Islet of Langerhans (tissue), 1 donor: ENCODE measurements around the gene ATXN1L.
"Not testable (repeated sequence)": the region's sequence is repeated elsewhere in the genome, so short reads cannot be mapped to it uniquely, and the experiment has no call there.

ENCODE experiments used
- FAIRE-seq: peaks from one replicate; lab custom pipeline; 2011; peaks lifted over from hg19 to GRCh38; lab: Jason Lieb, UNC

Gene ATXN1L

DNA sequence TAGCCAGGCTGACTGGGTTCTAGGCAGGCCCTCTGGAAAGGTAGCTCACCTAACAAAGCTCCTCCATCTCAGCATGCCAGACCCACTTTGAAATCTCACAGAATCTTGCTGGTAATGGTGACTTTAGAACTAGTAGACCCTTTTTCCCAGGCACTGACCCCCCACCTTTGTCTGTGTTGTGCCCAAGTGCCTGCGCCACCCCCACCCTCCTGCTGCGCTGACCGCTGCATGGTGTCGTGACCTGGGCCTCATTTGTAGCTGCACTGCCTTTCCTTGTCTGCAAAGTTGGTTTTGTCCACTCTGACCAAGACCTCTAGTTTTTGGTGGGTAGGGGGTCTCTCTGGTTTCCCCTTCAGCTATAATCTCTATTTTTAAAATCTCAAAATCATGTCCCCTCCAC lies 6.8 kb downstream of the ATXN1L start:
- no peak for FAIRE-seq

DNA sequence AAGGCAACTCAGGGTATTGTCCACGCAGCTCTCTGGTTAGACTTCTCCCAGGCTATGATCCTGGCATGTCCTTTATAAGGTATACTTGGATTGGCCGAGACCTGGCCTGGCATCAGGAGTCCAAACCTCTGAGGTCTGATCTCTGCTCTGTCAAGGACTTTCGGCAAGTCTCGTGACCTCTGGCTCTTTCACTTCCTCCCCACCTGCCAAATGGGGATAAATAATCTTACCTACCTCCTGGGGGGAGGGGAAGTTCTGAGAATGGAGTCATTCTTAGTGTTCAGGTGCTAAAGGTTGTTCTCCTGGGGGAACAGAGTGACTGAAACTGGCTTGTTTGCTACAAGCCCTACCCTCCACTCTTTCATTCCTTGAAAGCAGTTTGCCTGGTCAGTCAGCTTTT lies 7.6 kb downstream of the ATXN1L start:
- no peak for FAIRE-seq

DNA sequence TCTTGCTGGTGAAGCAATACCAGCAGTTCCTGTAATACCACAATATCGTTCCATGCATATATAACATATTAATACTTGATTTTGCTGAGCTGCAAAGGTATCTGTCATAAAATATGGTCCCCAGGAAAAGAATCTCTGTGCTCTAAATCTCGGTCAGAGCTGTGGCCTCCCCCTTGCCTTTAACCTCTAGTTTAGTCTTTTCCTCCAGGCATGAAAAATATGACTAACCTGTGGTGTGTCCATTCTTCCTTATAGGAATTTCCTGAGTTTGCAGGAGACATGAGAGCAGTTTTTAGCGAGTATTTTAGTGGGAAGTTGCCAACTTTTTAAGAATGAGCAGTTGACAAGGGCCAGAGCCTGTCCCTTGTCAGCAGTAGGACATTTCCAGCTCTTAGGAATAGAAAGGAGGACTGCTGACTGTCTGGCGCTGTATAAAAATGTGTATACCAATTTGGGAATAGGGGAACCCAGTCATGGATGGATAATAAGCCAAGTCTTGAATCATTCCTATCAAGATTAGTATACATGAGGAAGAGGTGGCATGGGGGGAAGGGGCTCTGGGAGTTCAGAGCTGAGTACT lies 8.7 kb downstream of the ATXN1L start:
- no peak for FAIRE-seq

DNA sequence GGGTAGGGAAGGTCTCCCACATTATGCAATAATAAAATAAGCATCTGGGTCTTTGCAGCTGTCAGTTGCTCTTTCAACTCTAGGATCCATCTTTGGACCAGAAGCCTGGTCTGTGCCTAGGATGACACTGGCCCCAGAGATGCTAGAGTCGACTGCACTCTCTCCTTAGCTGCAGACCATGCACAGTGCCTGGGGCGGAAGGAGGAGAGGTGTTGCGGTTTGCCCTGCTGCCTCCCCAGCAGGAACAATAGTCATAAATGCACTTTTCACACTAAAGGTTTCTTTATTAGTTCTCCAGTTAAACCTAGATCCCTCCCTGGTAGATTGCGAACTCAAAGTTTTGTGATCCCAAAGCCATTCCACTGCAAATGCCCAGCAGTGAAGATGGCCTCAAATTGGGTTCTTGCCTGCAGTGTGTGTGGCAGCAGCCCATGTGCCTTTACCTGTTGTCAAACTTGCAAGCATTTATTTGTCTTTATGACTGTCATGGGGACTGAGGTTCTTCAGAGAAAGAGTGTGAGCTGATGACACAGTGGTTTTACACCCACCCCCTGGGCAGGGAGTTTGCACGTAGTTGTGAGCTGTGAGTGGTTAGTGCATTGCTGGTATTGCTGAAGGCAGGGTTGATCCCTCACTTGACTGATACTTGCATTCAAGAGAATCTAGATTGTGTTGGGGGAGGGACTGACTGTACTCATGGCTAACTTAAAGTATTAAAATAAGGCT lies 10.3 kb downstream of the ATXN1L start:
- no peak for FAIRE-seq

DNA sequence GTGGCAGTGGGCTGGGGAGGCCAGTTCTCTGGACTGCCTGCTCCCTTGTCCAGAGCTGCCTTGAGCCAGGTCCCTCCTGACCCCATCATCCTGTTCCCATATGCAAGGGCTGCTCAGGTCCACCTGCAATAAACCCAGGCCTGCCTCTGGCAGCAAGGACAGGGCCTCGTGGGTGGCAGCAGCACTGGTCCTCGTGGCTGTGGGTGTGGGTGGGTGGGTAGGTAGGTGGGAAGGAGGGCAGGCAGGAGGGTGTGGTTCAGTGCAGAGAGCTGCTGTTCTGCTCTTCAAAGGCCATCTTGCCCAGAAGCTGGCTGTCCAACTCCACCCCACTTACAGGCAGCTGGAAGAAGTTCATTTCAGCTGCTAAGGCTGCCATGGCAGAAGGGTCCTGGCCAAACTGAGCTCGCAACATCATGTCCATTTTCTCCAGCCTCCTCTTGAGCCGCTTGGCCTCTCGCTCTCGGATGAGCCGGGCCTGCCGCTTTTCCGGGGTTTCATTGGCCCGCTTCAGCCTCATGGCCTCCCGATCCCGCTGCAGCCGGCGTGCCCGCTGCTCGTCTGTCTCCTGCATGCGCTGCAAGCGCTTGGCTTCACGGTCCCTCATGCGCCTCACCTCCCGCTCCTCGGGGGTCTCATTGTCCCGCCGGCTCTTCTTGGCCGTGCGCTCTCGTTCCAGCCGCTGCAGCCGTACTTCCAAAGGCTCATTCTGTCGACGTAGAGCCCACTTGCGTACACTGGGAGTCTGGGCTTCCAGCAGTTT lies 14.2 kb downstream of the ATXN1L start:
- no peak for FAIRE-seq

DNA sequence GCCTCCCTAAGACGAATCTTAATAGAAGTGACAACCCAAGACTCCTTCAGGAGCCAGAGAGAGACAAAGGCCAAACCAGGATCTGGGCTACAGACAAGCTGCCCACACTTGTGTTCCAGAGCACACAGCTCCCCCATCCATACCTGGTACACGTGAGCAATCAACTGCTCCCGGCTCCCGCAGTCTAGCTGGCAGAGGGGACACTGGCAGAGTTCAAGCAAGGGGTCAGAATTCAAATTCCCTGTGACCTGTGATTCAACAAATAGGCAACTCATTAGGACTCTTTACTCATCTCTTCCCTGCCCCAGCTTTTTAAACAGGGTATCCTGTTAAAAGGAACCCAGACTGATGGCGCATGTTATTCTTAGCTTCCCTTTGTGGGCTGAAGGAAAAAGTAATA lies 18.2 kb downstream of the ATXN1L start:
- FAIRE-seq = no peak

DNA sequence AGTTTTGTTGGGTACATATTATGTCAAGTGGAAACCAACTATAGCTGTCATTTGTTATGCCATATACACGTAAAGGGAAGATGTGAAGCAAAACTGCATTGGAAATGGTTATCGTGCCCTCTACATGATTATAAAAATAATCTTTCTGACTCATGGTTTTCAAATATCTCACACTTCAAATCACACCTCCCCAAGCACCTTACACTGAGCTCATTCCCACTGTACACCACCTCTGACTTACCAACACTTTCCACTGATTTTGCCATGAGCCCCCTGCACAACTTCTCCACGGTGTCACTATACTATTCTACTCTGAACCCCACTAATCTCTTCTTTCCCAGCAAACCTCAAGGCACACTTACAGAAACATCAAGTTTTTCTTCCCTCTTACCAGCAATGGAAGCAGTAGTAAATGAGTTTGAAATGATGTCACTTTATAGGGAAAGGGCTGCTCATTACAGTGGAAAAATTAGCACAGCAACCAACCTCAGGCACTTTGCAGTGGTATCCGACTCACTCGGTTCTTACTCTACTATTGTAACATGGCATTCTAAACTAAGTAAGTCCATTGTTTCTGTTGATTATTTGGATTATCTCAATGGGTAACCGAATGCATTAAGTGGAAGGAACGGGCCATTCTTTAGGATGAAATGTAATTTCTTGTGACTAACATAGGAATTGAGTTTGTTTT lies 19.5 kb downstream of the ATXN1L start:
- FAIRE-seq = no peak

DNA sequence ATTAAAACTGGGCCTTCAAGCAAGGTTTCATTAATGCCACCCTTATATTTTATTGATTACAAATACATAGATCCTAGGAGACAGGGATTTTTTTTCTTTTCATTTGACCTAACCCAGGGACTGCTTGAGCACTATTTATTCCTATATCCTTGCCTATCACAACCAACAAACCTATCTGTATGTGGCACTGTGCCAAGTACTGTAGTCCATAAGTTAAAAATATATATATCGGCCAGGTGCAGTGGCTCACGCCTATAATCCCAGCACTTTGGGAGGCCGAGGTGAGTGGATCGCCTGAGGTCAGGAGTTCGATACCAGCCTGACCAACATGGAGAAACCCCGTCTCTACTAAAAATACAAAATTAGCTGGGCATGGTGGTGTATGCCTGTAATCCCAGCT lies 21.4 kb downstream of the ATXN1L start:
- not testable (repeated sequence) for FAIRE-seq

DNA sequence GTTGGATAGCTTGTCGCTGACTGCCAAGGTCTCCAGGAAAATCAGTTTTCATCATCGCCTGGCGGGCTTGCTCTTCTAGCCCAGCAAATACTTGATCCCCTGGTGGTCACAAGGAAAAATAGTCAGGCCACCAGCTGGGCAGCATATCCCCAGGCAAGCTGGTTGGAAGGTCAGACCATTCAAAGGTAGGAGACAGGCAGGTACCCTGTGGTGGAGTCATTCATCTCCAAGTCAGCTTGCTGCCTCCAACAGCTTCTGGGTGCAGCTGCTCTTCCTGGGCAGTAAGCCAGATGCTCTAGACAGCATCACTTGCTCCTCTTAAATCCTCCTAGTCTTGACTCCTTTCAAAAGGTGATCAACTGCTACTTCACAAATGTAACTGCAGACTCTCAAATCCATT lies 22.2 kb downstream of the ATXN1L start:
- no peak for FAIRE-seq

DNA sequence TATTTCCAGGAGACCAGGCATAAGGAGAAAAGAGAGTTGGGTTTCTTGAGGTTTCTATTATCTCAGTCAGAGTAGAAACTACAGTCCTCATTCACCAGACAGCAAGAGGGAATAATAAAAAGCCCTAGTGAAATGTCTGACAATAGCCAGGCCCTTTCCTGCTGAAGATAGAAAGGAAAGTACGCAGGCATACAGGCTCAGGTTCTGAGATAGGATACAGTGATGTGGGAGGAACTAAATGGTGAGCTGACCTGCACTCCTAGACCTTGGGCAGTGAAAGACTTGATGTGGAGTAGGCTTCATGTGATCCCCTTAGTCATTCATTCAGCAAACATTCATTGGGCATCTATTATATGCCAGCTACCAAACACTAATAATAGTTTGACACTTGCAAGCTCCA lies 23.3 kb downstream of the ATXN1L start:
- no peak for FAIRE-seq

DNA sequence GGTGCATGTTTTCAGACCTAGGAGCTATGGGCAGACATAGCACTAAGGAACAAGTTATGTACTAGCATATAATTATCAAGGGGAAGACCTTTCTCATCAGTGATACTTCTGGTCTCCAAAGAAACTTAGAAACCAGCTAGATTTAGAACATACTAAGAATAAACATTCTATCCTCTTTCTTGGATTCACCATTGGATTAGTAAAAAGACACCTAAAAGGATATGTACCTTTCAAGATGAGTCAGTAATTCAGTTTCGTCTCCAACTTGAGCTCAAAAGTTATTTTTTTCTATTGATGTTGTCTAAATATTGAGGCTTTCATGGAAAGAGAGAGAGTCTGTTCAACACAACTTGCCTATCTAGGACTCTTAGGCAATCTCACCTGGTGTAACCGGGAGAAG lies 25.0 kb downstream of the ATXN1L start:
- no peak for FAIRE-seq

DNA sequence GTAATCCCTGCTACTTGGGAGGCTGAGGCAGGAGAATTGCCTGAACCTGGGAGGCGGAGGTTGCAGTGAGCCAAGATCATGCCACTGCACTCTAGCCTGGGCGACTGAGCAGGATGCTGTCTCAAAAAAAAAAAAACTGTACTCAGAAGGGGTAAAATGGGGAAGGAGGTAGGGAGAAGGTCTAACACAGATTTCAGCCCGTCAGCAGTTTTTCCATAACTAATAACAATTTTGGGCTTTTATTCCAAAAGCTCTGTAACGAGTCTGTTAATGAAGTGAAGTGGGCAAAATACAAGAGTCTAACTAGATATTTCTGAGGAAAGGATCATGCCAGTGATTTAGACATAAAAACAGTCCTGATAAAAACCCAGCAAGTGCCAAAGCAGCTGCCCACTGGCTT lies 27.4 kb downstream of the ATXN1L start:
- FAIRE-seq = no peak

DNA sequence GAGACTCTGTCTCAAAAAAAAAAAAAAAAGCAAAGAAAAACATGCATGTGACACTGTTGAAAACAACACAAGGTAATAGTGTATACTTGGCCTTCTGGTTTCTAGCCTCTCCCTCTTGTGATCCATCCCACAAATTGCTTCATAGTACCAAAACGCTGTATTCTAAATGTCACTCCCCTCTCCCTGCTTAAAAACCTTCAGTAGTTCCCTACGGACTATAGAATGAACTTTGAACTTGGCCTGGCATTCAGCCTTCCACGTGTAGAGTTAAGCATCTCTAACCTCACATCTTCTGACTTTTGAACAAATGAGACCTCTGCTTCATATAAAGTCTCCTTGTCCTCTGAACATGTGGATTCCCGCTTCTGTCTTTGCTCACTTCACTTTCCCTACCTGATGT lies 33.1 kb downstream of the ATXN1L start:
- no peak for FAIRE-seq

DNA sequence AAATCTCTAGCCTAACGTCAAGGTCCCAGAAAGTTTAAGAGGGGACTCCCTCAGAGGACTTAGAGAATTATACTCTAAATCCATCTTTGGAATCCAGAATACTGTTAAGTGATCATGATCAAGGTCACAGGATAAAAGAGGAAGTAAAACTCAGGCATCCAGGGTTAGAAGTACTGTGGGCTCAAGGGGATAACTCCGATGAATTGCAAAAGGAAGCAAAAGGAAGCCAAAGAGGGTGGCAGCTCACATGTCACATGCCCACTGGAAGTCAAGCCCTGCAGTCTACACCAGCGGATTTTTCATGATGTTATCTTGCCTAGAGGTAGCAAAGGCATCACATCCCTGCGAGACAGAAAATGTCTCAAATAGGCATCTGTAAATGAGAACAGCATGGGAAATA lies 34.4 kb downstream of the ATXN1L start:
- FAIRE-seq = no peak

DNA sequence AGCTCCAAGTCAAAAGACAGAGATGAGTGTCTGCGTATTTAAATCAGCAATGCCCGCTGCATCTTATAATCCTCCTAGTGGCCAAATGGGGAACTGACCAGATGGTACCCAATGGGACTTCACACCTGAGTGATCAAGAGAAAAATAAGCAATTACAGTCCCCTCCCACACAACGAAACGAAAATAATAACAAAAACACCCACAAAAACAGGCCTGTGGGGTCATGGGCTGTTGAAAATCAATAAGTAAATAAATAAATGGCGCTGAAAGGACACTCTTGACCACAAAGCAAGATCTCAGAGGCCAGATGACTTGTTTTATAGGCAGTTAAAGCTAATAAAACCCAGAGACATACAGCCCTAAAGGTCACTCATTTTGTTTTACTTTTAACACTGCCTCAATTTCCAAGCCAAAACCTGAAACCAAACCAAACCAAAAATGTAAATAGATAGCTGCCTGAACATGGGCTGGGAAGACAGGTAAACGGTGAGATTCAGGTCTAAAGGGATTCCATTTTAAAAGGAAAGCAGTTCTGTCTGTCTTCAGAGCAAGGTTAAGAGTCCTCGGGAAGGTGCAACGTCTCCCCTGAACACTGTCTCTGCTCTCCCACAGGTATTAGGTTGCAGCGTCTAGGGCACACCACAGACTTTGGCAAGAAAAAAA lies 36.9 kb downstream of the ATXN1L start:
- FAIRE-seq = peak; percentile 87

DNA sequence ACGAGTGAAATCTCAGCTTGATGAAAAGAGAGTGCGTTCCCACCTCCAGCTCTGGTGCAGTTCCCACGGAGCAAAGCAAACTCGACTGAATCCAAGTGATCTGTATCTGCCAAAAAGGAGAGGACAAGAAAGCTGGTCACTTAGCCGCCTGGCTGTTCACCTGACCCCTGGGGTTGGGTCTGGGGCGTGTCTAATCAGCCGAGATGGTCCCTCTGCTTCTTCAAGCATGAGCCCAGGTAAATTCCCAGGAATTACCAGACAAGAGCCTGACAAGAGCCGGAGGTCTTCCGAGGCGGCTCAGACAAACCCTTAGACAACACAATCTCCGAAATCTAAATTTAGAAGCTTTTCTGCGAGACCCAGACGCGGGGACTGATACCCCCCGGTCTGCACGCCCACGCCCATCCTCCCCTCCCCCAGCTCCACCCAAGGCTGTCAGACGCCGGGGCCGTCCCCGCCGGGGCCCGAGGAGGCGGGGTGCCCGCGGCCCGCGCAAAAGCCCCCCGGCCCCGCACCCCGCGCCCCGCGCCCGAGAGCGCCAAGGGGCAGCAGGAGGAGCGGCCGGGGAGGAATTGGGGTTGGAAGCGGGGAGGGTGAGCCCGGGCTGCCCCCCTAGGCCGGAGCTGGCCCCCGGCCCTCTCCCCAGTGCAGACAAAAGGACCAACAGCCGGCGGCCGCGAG lies 37.5 kb downstream of the ATXN1L start:
- FAIRE-seq = no peak

DNA sequence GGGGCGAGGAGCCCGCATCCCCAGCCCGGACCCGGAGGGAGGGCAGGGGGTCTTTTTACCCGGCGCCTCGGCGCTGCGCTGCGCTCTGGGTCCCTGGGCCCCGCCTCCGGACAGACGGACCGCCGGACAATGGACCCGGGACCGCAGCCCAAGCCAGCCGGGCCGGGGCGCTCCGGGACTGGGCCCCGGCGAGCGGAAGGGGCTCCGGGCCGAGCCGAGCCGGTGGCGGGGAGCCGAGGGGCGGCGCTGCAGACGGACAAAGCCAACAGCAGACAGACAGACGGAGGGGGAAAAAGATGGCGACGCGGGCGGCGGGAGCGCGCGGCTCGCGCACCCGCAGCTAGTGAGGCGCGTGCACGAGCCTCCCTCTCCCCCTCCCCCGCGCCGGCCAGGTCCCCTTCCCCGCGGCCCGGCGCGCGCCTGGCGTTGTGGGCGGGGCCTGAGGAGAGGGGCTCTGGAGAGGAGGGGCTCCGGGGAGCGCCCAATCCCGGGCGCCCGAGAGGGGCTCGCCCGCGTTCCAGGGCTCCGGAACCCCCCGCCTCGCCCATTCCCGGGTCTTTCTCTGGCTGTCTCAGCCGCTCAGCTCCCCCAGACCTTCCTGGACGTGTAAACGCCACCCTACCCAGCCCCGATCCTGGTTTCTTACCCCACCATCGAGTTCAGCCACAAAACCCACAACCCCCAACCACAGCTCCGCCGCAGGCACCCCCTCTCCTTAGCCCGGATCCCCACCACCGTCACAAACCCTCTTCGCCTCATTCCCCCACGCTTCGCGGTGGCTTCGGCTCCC lies 38.3 kb downstream of the ATXN1L start, which contains the start of gene ZNF821:
Gene ZNF821, minus strand, starts transcription at position 334 of the 790 bp plus-strand sequence. CDS start 4,236 bp downstream, outside the sequence.
- no peak for FAIRE-seq

DNA sequence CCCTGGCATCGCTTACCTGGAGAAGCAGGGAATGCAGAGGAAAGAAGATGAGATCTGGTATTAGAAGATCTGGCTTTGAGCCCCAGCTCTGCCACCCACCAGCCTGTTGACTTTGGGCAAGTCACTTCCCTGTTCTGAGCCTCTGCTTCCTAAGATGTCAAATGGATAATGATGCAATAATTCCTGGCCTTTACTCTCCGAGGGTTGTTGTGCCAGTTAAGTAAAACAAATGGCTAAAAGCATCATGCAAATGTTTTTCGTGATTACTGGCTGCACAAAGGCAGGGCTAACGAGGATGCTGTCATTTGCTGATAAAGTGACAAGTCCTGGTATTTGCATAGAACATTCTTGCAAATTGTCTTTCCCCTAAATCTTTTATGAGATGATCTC lies 39.5 kb downstream of the ATXN1L start:
- FAIRE-seq = no peak

DNA sequence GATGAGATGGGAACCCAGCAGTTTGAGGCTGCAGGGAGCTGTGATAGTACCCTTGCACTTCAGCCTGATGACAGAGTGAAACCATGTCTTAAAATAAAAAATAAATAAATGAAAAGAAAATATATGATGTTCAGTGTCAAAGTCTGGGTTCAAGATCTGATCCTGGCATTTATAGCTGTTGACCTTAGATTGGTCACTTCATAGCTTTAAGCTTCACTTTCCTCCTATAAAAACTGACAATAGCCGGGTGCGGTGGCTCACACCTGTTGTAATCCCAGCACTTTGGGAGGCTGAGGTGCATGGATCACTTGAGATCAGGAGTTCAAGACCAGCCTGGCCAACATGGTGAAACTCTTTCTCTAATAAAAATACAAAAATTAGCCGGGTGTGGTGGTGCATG lies 43.4 kb downstream of the ATXN1L start:
- FAIRE-seq = no peak

DNA sequence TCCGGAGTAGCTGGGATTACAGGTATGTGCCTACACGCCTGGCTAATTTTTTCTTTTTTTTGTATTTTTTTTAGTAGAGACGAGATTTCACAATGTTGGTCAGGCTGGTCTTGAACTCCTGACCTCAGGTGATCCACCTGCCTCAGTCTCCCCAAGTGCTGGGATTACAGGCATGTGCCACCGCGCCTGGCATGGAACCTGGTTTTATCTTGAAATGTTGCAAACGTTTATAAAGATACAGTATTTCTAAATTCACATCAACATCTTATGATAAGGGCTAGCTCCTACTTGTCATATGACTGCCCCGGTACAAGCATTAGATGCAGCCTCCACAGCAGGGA lies 48.1 kb downstream of the ATXN1L start:
- FAIRE-seq = no peak
